Right renal pelvis (tissue), 4 donors: Measurements from ENCODE around the gene GNG7. TPM values are rescaled to one million over a fixed set of nuclear protein-coding genes. Genes with fewer than 3 reads are reported as not detected.
A peak's percentile ranks its signal among the peaks of the same experiment; 100 is the strongest.
"Not testable (repeated sequence)": the region's sequence is repeated elsewhere in the genome, so short reads cannot be mapped to it uniquely, and the experiment has no call there.

ENCODE experiments used
- DNase-seq, 4 donors: peaks; one replicate each; pipeline ENCODE4 v3.0.0-alpha.2; 2013; ENCODE audit warnings: low read depth in 4 of 4, low spot score in 3 of 4, missing footprints in 1 of 4
- polyA plus RNA-seq, 4 donors: library from polyadenylated mRNA; unstranded; fragments of 120-200 nt; gene quantifications; one replicate each; pipeline ENCODE4 v1.2.1, GENCODE V29; 2013; ENCODE audit not compliant: insufficient read length in 4 of 4

The GNG7 gene
- polyA plus RNA-seq, 4 donors, result 5.6 to 6.8 (median 6.3) TPM

GRCh38 chr19:2544576-2545415, 157.7 kb downstream of the GNG7 start:
- no peak for DNase-seq

GRCh38 chr19:2543463-2544442, 158.7 kb downstream of the GNG7 start:
- DNase-seq, result peak; percentile 73 to 87 (median 84)

- not testable (repeated sequence) for DNase-seq
These were observed 159.4 kb downstream of the GNG7 start for GRCh38 chr19:2543072-2543462.

- DNase-seq, result no peak
These were observed 160.0 kb downstream of the GNG7 start for GRCh38 chr19:2542341-2543069.

GRCh38 chr19:2540646-2541454, 161.6 kb downstream of the GNG7 start:
- DNase-seq, result peak in 2 of 4 donors; percentile 81 to 84

GRCh38 chr19:2540251-2540645, 162.2 kb downstream of the GNG7 start:
- no peak for DNase-seq

GRCh38 chr19:2538096-2538757, 164.3 kb downstream of the GNG7 start:
- no peak for DNase-seq

- DNase-seq, result not testable (repeated sequence)
These were observed 164.9 kb downstream of the GNG7 start for GRCh38 chr19:2537584-2537983.

- no peak for DNase-seq
These were observed 166.0 kb downstream of the GNG7 start for GRCh38 chr19:2536461-2536860.

GRCh38 chr19:2534423-2535013, 168.0 kb downstream of the GNG7 start:
- DNase-seq, result no peak

GRCh38 chr19:2533686-2534422, 168.6 kb downstream of the GNG7 start:
- DNase-seq, result no peak

GRCh38 chr19:2533072-2533425, 169.4 kb downstream of the GNG7 start:
- DNase-seq, result no peak

GRCh38 chr19:2532252-2533071, 170.0 kb downstream of the GNG7 start:
- DNase-seq, result no peak

- DNase-seq, result not testable (repeated sequence)
These were observed 172.6 kb downstream of the GNG7 start for GRCh38 chr19:2529942-2530341.

- no peak for DNase-seq
These were observed 173.0 kb downstream of the GNG7 start for GRCh38 chr19:2529473-2529918.

- DNase-seq, result no peak
These were observed 173.8 kb downstream of the GNG7 start for GRCh38 chr19:2528675-2529101.

GRCh38 chr19:2527686-2528085, 174.8 kb downstream of the GNG7 start:
- DNase-seq, result no peak
